K562 (cell line): Measurements from ENCODE around the gene SEC23IP. TPM values are rescaled to one million over a fixed set of nuclear protein-coding genes. Genes with fewer than 3 reads are reported as not detected.
A peak's percentile ranks its signal among the peaks of the same experiment; 100 is the strongest.

Source experiments
- CHD2 ChIP-seq: IDR thresholded peaks from 2 replicates; pipeline ENCODE4 v1.6.1; 2011; ENCODE audit warnings: low read depth, low read length
- DMBX1 ChIP-seq: fragments of 250-450 bp; sonication (Bioruptor Pico); IDR thresholded peaks from 2 replicates; pipeline ENCODE4 v1.8.0; 2022; ENCODE audit warnings: inconsistent platforms, mild to moderate bottlenecking, moderate library complexity, borderline replicate concordance
- GABPA ChIP-seq: fragments of 200-800 bp; sonication (Bioruptor generic); conservative IDR thresholded peaks from 2 replicates; pipeline ENCODE4 v1.6.1; 2016; ENCODE audit warnings: low read depth, missing genetic modification characterization, missing compliant biosample characterization
- HBP1 ChIP-seq: fragments of 450-650 bp; formaldehyde crosslinking; IDR thresholded peaks from 2 replicates; pipeline ENCODE4 v1.4.0; 2022; ENCODE audit warnings: missing genetic modification characterization
- IRF9 ChIP-seq: fragments of 450-650 bp; IDR thresholded peaks from 2 replicates; pipeline ENCODE4 v1.6.1; 2016; ENCODE audit warnings: missing biosample characterization, missing genetic modification characterization
- KDM2B ChIP-seq: fragments of 250-450 bp; sonication (Bioruptor Pico); IDR thresholded peaks from 2 replicates; pipeline ENCODE4 v1.8.0; 2021; ENCODE audit warnings: mild to moderate bottlenecking, moderate library complexity
- NRF1 ChIP-seq, 2 experiments: fragments of 450-650 bp; IDR thresholded peaks in 1 of 2; conservative IDR thresholded peaks in 1 of 2; 2 replicates each; pipeline ENCODE4 v1.6.1; 2014; ENCODE audit warnings: mild to moderate bottlenecking in 2 of 2
- RBFOX2 ChIP-seq: fragments of 200-400 bp; formaldehyde crosslinking; IDR thresholded peaks from 2 replicates; pipeline ENCODE4 v1.6.1; 2017; ENCODE audit warnings: low read depth, mild to moderate bottlenecking, low read length, moderate library complexity
- RUNX1 ChIP-seq: sonication (generic); IDR thresholded peaks from 2 replicates; pipeline ENCODE4 v1.6.1; 2016; ENCODE audit warnings: antibody characterized with exemption, low read depth
- TCF7L2 ChIP-seq: fragments of 150-350 bp; IDR thresholded peaks from 2 replicates; pipeline ENCODE4 v1.6.1; 2016; ENCODE audit warnings: low read depth, mild to moderate bottlenecking, low read length, moderate library complexity
- TFAP4 ChIP-seq: sonication (generic); formaldehyde crosslinking; IDR thresholded peaks from 2 replicates; pipeline ENCODE4 v1.8.0; 2022; ENCODE audit warnings: missing genetic modification reagents, mild to moderate bottlenecking, moderate library complexity, borderline replicate concordance
- ZNF764 ChIP-seq: fragments of 250-450 bp; sonication (Bioruptor Pico); IDR thresholded peaks from 2 replicates; pipeline ENCODE4 v1.4.0; 2020; ENCODE audit warnings: low read depth, mild to moderate bottlenecking, moderate library complexity
- polyA plus RNA-seq, 8 experiments: library from polyadenylated mRNA; depleted of rRNA in 4 of 8; stranded (reverse) in 5 of 8; unstranded in 3 of 8; fragments of >200 nt; fragmentation: Nextera tagmentation in 2 of 8; fragmentation: Illumina TruSeq in 1 of 8; extraction: Ambion mirVana in 2 of 8; extraction: Trizol in 1 of 8; gene quantifications; 2 replicates each; pipeline versions ENCODE4 v1.2.1 to v1.2.3, GENCODE V29; 2011 to 2014; ENCODE audit warnings: inconsistent platforms in 1 of 8, missing spikeins in 1 of 8
- total RNA-seq, 7 experiments: library from RNA; depleted of rRNA in 6 of 7; stranded (reverse); fragments of >200 nt in 6 of 7; fragmentation: Illumina TruSeq in 2 of 7; extraction: Trizol in 2 of 7; gene quantifications; 2 replicates each; pipeline versions ENCODE4 v1.2.1 to v1.2.3, GENCODE V29; 2011 to 2021; ENCODE audit warnings: low replicate concordance in 1 of 7

Gene SEC23IP
- total and polyA plus RNA-seq, 9 of the 15 experiments (the other 6 are each of a cell fraction or from before 2014, with no cell fraction given) = 15.8 to 38.4 (median 22.5) TPM

- TF ChIP-seq RUNX1 (no peak), DMBX1 (no peak), ZNF764 (CRISPR knock-in tag) (no peak), NRF1 (conservative IDR thresholded peaks at IDR 0.05 in 1 of 2, IDR thresholded peaks at IDR 0.05 in 1 of 2) (peak; percentile 91 to 92), GABPA (tag) (no peak), TCF7L2 (no peak), RBFOX2 (peak; percentile 72), KDM2B (no peak), HBP1 (CRISPR knock-in tag) (no peak), TFAP4 (CRISPR knock-in tag) (peak; percentile 48; the same call in 1 of the 2 replicates), CHD2 (no peak), IRF9 (tag) (no peak)
Measured at GRCh38 chr10:119872860-119873681, 19.5 kb upstream of the SEC23IP start (continued).
